ENCODE measurements around the gene PHTF1. TPM values are rescaled to one million over a fixed set of nuclear protein-coding genes. Genes with fewer than 3 reads are reported as not detected.
A peak's percentile ranks its signal among the peaks of the same experiment; 100 is the strongest.

PHTF1 gene
- 48.5 and 50.2 TPM in 2 replicates for total RNA-seq
- long read RNA-seq, full-length matches to known transcripts: 5 of 24 reads
- long read RNA-seq, partial matches to known transcripts: 11 of 24 reads
- long read RNA-seq, other reads (novel, unspliced or antisense): 8 of 24 reads

GRCh38 chr1:113759333-113760101 lies at the start of gene PHTF1:
Gene PHTF1, minus strand, starts transcription at chr1:113759486. Its CDS starts 783 bp downstream, at chr1:113758703.
- Mint-ChIP-seq H3K27me3 (ENCODE audit: low read depth) (no peaks in the 10 kb centered on the region), H3K4me3 (peak within 1 kb of the TSS; percentile 95), H3K9me3 (no peaks in the 10 kb centered on the region), H3K36me3 (ENCODE audit: low read depth) (peaks cover 4% of the 10 kb centered on the region), H3K27ac (ENCODE audit: unreplicated experiment) (peak within 1 kb of the TSS; percentile 98), H3K4me1 (peaks cover 56% of the 10 kb centered on the region)
- peak; percentile 71 for DNase-seq (ENCODE audit: low read depth, low spot score)
- TF ChIP-seq CTCF (conservative IDR thresholded peaks at IDR 0.05): no peak

- Mint-ChIP-seq H3K9me3 (peaks cover 2% of the 10 kb centered on the region), H3K4me3 (peak overlapping the region; percentile 77), H3K36me3 (ENCODE audit: low read depth) (peaks cover 6% of the 10 kb centered on the region), H3K27me3 (ENCODE audit: low read depth) (no peaks in the 10 kb centered on the region), H3K4me1 (peaks cover 35% of the 10 kb centered on the region), H3K27ac (ENCODE audit: unreplicated experiment) (no peak overlapping the region)
- TF ChIP-seq CTCF (conservative IDR thresholded peaks at IDR 0.05): no peak
- no peak for DNase-seq (ENCODE audit: low read depth, low spot score)
Measured at GRCh38 chr1:113808450-113809195, 49.3 kb upstream of the PHTF1 start.

- Mint-ChIP-seq H3K4me3 (no peak overlapping the region), H3K4me1 (peaks cover 28% of the 10 kb centered on the region), H3K27me3 (ENCODE audit: low read depth) (no peaks in the 10 kb centered on the region), H3K27ac (ENCODE audit: unreplicated experiment) (no peak overlapping the region), H3K9me3 (peaks cover 2% of the 10 kb centered on the region), H3K36me3 (ENCODE audit: low read depth) (peaks cover 13% of the 10 kb centered on the region)
- no peak for DNase-seq (ENCODE audit: low read depth, low spot score)
- no peak for TF ChIP-seq CTCF (conservative IDR thresholded peaks at IDR 0.05)
Measured at GRCh38 chr1:113805639-113806038, 46.4 kb upstream of the PHTF1 start.

- Mint-ChIP-seq H3K36me3 (ENCODE audit: low read depth) (peaks cover 13% of the 10 kb centered on the region), H3K27ac (ENCODE audit: unreplicated experiment) (no peak overlapping the region), H3K4me1 (peaks cover 24% of the 10 kb centered on the region), H3K4me3 (no peak overlapping the region), H3K27me3 (ENCODE audit: low read depth) (no peaks in the 10 kb centered on the region), H3K9me3 (peaks cover 2% of the 10 kb centered on the region)
- no peak for DNase-seq (ENCODE audit: low read depth, low spot score)
- TF ChIP-seq CTCF (conservative IDR thresholded peaks at IDR 0.05): no peak
Measured at GRCh38 chr1:113805256-113805531, 45.9 kb upstream of the PHTF1 start.

- H3K4me1 Mint-ChIP-seq: peaks cover 19% of the 10 kb centered on the region
- no peaks in the 10 kb centered on the region for H3K27me3 Mint-ChIP-seq (ENCODE audit: low read depth)
- H3K36me3 Mint-ChIP-seq (ENCODE audit: low read depth): peaks cover 13% of the 10 kb centered on the region
- H3K9me3 Mint-ChIP-seq: peaks cover 2% of the 10 kb centered on the region
- no peak for DNase-seq (ENCODE audit: low read depth, low spot score)
- H3K4me3 Mint-ChIP-seq: no peak overlapping the region
- H3K27ac Mint-ChIP-seq (ENCODE audit: unreplicated experiment): no peak overlapping the region
- no peak for TF ChIP-seq CTCF (conservative IDR thresholded peaks at IDR 0.05)
Measured at GRCh38 chr1:113804421-113805255, 45.4 kb upstream of the PHTF1 start.

Data from neural crest cell (in vitro differentiated cells).